GM21576 (cell line): ENCODE results near the gene SENP1.
"Not testable (repeated sequence)": the region's sequence is repeated elsewhere in the genome, so short reads cannot be mapped to it uniquely, and the experiment has no call there.

Experiments
- ATAC-seq: cut with Tn5 transposase; IDR thresholded peaks from one replicate; pipeline ENCODE4 v1.9.1; 2021; ENCODE audit warnings: mild to moderate bottlenecking, moderate library complexity; ENCODE audit not compliant: unreplicated experiment

Gene SENP1

GRCh38 chr12:48105867-48106680, at the start of gene SENP1:
SENP1 (minus strand) TSS chr12:48106079; CDS start chr12:48101472, 4,607 bp downstream.
- peak; percentile 64 for ATAC-seq

GRCh38 chr12:48151103-48151771, 45.4 kb upstream of the SENP1 start:
- no peak for ATAC-seq

GRCh38 chr12:48145981-48146380, 40.1 kb upstream of the SENP1 start:
- ATAC-seq: no peak

DNA sequence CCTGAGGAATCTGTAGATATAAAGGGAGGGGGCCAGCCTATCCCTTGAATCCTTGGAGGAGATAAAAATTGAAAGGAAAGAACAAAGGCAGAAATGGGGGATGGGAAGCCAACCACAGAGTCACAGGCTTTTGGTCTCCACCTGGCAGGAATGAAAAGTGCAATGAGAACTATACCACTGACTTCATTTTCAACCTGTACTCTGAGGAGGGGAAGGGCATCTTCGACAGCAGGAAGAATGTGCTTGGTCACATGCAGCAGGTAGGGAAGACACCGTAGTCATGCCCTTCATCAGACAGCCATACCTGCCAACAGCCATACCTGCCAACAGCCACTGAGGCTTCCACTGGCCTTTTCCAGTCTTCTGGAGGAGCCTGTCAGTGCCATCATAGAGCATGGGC, 38.0 kb upstream of the SENP1 start:
- no peak for ATAC-seq

- ATAC-seq: no peak
Observed at GRCh38 chr12:48142818-48143674, 37.2 kb upstream of the SENP1 start.

DNA sequence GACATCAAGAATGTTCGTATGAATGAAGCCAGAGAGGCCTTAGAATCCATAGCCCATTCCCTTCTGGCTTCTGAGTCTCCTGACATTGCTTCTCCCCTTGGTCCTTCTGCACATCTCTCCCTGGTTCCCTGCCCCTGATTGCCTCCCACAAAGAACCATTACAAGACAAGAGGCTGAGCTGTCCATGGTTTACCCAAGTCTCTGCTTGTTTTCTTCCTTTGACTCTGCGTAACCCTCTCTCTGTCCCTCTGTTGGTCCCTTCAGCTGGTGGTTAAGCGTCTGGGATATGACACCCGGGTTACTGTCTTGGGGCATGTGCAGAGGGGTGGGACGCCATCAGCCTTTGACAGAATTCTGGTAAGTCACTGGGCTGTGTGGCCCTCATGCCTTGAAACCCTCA, 29.1 kb upstream of the SENP1 start:
- ATAC-seq: no peak

DNA sequence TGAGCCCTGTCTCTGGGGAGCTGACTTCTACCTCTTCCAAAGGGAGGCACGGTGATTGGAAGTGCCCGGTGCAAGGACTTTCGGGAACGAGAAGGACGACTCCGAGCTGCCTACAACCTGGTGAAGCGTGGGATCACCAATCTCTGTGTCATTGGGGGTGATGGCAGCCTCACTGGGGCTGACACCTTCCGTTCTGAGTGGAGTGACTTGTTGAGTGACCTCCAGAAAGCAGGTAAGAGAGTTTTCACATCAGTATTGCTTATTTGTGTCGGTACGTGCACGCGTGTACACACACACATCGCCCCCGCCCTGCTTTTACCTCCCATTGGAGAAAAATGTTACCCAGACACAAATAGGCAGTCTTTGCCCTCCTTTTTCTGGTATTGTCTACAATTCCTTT, 26.9 kb upstream of the SENP1 start:
- ATAC-seq: no peak

DNA sequence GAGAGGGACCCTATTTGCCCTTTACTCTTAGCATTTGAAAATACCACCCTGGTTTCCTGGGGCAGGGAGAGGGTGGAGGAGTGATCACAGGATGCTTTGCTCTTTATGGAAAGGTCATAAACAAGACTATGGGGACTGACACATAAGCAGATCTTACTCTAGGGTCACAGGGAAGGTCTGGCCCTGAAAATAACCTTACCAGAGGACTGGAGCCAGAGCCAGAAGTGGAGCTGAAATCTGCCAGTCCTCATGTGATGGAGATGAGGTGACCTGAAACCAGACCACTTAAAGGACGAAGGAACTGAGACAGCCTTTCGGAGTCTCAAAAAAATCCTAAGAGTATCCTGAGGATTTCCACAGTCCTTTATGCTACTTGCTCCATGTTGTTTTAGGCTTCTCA, 25.6 kb upstream of the SENP1 start:
- ATAC-seq: no peak

- no peak for ATAC-seq
Observed at GRCh38 chr12:48129376-48129775, 23.5 kb upstream of the SENP1 start.

DNA sequence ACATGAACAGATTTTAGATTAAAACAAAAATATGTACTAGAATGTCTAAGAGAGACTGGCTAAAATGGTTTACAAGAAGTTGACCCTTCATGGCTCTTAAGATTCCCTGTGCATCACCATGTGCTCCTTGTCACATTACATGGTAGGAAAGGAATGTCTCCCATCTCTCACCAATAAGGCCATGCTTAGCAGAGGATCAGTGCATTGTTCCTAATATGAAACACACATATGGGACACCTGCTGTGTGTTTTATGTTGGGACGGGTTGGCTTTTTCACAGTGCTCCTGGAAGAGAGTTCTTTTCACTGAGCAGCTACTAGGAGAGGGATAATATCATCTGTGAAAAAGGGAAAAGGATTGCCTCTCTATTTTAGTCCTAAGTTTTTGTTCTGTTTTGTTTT, 22.9 kb upstream of the SENP1 start:
- no peak for ATAC-seq

- ATAC-seq: no peak
Observed at GRCh38 chr12:48126953-48127630, 21.2 kb upstream of the SENP1 start.

DNA sequence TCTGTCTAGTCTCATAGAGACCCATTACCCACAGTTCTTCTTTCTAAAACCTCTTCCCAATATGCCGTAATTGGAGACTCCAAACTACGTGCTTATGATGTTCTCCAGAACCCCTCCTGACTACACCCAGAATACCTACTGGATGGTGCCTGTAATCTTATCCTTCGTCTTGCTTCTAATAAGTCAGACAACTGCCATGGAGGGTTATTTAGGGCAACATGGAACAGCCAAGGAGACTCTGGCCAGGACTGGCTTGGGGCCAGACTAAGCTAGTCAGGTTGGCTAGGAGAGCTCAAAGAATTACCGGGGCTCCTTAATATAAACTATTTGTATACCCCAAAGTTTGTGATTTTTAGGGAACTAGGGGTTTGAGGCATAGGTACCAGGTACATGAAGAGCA, 20.1 kb upstream of the SENP1 start:
- ATAC-seq: no peak

- not testable (repeated sequence) for ATAC-seq
Observed at GRCh38 chr12:48125542-48125941, 19.7 kb upstream of the SENP1 start.

DNA sequence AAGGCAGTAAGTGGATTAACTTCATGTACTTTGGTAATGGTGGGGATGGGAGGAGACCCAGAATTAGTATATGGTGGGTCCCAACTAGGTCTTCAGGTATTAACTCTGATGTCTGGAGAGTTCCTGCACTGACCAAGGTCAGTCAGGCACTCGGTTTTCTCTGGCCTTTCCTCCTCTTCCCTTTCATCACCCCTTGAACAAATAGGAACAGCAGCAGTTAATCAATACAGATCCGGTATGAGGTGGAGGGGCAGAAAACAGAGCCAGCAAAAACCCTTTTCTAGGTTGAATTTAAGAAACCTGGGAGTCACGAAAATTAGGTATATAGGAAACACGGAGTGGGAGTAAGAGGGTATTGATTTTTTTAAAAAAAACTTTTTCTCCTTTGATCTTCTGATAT, 17.3 kb upstream of the SENP1 start:
- ATAC-seq: no peak

DNA sequence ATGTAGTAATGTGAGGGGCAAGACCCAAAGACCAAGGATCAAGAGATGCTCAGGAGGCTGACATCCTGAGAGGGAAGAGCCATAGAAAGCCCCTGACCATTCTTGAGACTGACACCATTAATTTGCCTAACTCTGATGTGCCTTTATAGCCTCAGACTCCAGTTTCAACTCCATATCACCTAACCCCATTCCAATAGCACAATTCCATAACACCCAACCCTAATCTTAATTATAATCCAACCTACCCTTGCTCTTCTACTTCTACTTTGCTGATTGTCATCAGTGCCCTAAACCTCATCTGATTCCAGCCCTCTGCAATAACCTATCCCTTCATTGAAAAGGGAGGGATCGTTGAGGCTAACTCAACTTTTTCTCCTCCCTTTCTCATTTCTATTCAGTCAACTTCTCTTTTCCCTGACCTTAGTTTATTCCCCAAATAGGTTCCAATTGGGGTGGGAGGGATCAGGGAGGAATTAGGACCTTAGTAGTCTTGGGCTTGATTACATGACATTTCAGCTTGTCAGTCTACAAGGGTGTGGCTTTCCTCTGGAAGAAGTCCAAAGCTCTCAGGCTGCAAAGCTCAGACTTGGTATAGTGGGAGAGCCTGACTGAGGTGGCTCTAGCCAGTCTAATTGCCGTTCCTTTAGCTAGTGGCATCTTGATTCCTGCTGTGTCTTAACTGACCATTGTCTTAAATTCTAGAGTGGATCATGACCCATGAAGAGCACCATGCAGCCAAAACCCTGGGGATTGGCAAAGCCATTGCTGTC, 16.4 kb upstream of the SENP1 start:
- ATAC-seq: no peak

DNA sequence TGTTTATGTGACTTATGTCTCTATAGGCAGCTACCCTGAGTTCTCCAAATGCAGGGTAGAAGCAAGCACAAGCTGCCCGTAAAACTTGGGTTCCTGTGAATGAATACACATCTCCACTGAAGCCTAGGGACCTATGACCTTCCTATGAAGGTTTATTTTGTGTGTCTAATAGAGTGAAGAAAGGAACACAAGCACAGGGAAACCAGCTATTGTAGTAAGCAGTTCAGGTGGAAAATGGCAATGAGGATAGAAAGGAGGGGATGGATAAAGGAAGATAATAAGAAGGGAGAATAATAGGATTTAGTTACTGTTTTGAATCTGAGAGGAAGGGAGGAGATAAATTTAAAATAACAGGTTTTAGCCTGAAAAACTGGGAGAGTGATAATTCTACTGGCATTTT, 15.6 kb upstream of the SENP1 start:
- no peak for ATAC-seq

- ATAC-seq: no peak
Observed at GRCh38 chr12:48119834-48120195, 13.9 kb upstream of the SENP1 start.

DNA sequence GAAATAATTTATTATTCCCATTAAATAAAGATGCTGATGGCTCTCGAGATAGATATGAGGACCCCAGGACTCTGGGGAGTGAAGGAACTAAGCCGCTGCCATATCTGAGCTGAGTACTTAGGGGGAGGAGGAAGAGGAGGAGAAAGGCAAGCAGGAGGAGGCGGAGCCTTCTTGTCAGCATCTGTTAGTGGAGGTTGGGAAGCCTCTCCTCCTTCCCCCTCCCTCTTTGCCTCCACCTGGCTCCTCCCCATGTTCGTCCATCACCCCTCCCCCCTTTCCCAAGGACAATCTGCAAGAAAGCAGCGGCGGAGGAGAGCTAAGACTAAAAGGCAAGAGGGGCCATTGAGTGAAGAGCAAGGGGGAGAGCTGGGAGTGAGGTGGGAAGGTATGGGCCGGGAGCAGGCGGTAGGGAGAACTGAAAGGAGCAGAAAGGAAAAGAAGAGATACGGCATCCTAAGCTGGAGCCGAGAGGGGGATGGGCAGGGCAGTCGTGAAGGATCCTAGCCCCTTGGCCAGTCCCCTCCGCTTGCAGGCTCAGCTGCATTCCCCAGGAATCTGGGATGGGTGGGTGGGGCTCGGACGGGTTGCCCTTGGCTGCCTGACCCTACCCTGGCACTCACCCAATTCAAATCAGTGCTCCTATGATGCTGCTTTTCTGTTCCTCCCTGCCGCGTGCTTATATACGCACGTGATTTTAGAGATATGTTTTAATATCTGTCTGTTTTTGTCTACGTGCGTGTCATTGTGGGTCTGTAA, 13.4 kb upstream of the SENP1 start, which contains the start of gene PFKM:
Gene PFKM (plus strand): TSS at position 287 of the 756 bp plus-strand sequence. CDS start 3,411 bp downstream, outside the sequence.
- peak; percentile 100 for ATAC-seq

DNA sequence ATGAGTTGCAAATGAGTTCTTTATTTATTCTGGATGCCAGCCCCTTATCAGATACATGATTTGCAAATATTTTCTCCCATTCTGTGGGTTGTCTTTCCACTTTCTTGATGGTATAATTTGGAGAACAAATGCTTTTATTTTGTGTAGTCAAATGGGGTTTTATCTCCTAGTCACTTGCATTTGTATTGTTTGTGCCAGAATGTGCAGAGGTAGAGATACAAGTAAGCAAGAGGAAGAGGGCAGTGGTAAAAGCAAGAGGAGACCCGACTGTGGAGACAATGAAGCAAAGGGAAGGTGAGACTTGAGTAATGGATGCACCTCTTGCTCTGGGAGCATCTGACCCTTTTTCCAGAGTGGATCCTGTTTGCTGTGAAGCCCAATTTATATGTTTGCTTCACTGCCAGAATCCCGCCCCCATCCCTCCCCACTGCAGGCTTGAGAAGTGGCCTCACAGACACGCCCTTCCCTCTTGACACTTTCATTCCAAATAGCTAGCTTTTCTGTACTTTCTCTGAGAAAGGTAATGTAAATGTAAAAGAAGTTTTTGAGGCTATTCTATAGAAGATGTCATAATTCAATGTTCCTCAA, 12.5 kb upstream of the SENP1 start:
- ATAC-seq: no peak
